ENCODE results near the gene TMEM139.

Gene TMEM139

GRCh38 chr7:143284591-143285469 lies at the start of gene TMEM139:
TSS of gene TMEM139 (plus strand) at chr7:143284958. CDS start at chr7:143285958, 1,000 bp downstream.
- no peak for DNase-seq

- no peak for DNase-seq
These were observed 49.2 kb upstream of the TMEM139 start for GRCh38 chr7:143235561-143235960.

- DNase-seq, result no peak
These were observed 48.3 kb upstream of the TMEM139 start for GRCh38 chr7:143236408-143236990.

GRCh38 chr7:143237366-143237765 lies 47.4 kb upstream of the TMEM139 start:
- no peak for DNase-seq

- no peak for DNase-seq
These were observed 46.3 kb upstream of the TMEM139 start for GRCh38 chr7:143238289-143238980.

- no peak for DNase-seq
These were observed 44.9 kb upstream of the TMEM139 start for GRCh38 chr7:143239813-143240212.

- DNase-seq, result peak; percentile 83
These were observed 44.2 kb upstream of the TMEM139 start for GRCh38 chr7:143240291-143241168.

- DNase-seq, result no peak
These were observed 42.5 kb upstream of the TMEM139 start for GRCh38 chr7:143242306-143242705.

- DNase-seq, result no peak
These were observed 41.6 kb upstream of the TMEM139 start for GRCh38 chr7:143243111-143243510.

GRCh38 chr7:143243614-143244013 lies 41.1 kb upstream of the TMEM139 start:
- no peak for DNase-seq

- DNase-seq, result no peak
These were observed 40.4 kb upstream of the TMEM139 start for GRCh38 chr7:143244321-143244720.

GRCh38 chr7:143245123-143245522 lies 39.6 kb upstream of the TMEM139 start:
- peak; percentile 60 for DNase-seq

- no peak for DNase-seq
These were observed 37.4 kb upstream of the TMEM139 start for GRCh38 chr7:143247372-143247771.

- DNase-seq, result no peak
These were observed 35.9 kb upstream of the TMEM139 start for GRCh38 chr7:143248761-143249354.

- no peak for DNase-seq
These were observed 34.6 kb upstream of the TMEM139 start for GRCh38 chr7:143250199-143250598.

GRCh38 chr7:143250822-143251221 lies 33.9 kb upstream of the TMEM139 start:
- no peak for DNase-seq

GRCh38 chr7:143252006-143252405 lies 32.8 kb upstream of the TMEM139 start:
- no peak for DNase-seq

- no peak for DNase-seq
These were observed 29.2 kb upstream of the TMEM139 start for GRCh38 chr7:143255564-143255963.

- DNase-seq, result no peak
These were observed 28.4 kb upstream of the TMEM139 start for GRCh38 chr7:143256325-143256724.

- DNase-seq, result no peak
These were observed 27.8 kb upstream of the TMEM139 start for GRCh38 chr7:143256932-143257331.

- no peak for DNase-seq
These were observed 27.3 kb upstream of the TMEM139 start for GRCh38 chr7:143257501-143257900.

GRCh38 chr7:143258831-143259230 lies 25.9 kb upstream of the TMEM139 start:
- DNase-seq, result no peak

Measured in NCI-H748 treated with DMSO at 0.1 percent for 48 hours (cell line).